SKM-1 (cell line): ENCODE measurements around the gene ACTR6.
"Not testable (repeated sequence)": the region's sequence is repeated elsewhere in the genome, so short reads cannot be mapped to it uniquely, and the experiment has no call there.

ENCODE experiments used
- DNase-seq: peaks from one replicate; lab custom pipeline; 2025; ENCODE audit not compliant: unreplicated experiment; lab: John Stamatoyannopoulos, UW

The ACTR6 gene

GRCh38 chr12:100219328-100220109, 18.9 kb downstream of the ACTR6 start:
- no peak for DNase-seq

DNA sequence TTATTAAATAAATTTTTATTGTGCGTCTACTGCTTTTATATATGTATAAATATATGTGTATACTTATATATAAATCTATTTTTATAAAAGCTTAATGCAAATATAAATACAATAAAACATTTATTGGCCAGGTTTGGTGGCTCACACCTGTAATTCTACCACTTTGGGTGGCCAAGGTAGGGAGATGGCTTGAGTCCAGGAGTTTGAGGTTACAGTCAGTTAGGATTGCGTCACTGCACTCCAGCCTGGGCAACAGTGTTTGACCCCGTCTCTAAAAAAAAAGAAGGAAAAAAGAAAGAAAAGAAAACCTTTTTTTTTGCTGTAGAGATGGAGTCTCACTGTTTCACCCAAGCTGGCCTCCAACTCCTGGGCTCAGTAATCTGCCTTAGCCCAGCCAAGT, 20.9 kb downstream of the ACTR6 start:
- no peak for DNase-seq

DNA sequence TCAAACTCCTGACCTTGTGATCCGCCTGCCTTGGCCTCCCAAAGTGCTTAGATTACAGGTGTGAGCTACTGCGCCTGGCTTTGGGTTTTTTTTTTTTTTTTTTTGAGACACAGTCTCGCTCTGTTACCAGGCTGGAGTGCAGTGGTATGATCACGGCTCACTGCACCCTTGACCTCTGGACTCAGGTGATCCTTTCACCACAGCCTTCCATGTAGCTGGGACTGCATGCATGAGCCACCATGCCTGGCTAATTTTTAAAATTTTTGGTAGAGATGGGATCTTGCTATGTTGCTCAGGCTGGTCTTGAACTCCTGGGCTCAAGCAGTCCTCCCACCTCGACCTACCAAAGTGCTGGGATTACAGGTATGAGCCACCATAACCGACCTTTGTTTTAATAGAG, 21.6 kb downstream of the ACTR6 start:
- DNase-seq = not testable (repeated sequence)

- no peak for DNase-seq
Observed at GRCh38 chr12:100225491-100225890, 24.9 kb downstream of the ACTR6 start.

DNA sequence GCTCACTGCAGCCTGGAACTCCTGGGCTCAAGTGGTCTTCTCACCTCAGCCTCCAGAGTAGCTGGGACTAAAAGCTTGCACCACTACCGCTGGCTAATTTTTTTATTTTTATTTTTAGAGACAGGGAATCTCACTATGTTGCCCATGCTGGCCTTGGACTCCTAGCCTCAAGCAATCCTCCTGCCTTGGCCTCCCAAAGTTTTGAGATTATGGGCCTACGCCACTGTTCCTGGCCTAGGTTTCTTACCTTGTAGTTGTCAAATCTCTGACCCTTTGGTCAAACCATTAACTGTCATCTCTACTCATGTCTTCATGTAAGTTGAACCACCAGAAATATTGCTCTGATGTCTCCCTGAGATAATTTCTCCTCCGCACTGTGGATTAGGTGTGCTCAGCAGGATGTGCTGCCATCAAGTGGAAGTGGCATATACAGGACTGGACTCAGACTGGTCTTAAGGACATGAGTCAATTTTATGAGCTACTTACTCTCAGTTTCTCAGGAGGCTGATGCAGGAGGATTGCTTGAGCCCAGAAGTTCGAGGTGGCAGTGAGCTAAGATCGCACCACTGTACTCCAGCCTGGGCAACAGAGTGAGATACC, 28.5 kb downstream of the ACTR6 start:
- DNase-seq = no peak

DNA sequence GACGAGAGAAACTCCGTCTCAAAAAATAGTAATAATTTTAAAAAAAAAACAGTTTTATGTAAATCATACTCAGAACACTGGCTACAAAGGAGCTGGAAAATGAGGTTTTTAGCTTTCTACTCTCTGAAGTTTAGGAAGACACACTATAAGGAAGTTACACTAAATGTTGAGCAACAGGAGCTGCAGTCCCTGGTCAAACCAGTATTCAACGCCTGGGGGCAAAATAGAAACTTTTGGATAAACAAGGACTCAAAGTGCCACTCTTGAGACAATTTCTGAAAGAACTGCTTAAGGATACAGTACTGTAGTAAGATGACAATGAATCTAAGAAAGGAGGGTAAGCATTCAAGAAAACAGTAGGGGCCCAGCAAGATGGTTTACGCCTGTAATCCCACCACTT, 29.3 kb downstream of the ACTR6 start:
- peak; percentile 8 for DNase-seq

GRCh38 chr12:100231873-100232272, 31.3 kb downstream of the ACTR6 start:
- not testable (repeated sequence) for DNase-seq

- DNase-seq = no peak
Observed at GRCh38 chr12:100234166-100234565, 33.6 kb downstream of the ACTR6 start.

DNA sequence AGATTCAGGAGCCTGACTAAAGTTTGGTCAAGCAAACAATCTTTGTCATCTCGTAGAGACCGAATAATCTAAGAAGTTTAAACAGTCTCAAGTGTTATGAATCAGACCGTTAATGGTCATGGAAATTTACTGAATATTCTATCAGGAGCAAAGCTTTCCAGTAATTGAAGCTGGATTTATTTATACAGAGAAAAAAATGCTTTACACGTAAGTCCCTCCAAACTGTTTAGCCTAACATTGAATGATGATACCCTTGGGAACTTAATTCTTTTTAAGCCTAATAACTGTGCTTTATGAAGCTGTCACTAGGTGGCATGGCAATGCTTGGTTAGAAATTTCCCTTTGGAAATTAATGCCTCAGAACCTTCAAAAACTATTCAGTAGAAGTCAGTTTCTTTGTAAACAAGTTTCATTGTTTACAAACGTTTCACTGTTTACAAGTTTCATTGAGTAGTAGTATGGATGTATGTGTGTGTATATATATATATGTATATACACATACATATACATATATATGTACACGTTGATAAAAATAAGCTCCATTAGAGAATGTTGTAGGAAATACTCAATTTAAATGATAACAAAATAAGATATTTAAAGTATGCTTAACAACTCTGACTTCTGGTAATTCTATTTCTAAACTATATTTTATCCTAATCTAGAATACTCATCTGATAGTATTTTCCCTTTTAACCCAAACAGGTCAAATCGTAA, 34.1 kb downstream of the ACTR6 start:
- no peak for DNase-seq

DNA sequence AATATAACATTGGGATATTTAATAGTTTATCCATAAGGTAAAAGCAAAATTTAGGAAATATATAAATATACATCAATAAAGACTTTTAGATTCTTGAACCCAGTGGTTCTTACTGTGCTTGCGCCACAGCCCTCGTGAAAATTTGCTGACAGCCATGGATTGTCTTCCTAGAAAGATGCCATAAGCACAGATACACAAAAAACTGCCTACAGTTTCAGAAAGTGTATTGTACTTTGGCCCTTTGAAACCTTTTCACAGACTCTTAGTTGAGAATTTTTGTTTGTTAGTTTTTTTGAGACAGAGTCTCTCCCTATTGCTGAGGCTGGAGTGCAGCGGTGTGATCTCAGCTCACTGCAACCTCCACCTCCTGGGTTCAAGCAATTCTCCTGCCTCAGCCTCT, 38.2 kb downstream of the ACTR6 start:
- DNase-seq = no peak

DNA sequence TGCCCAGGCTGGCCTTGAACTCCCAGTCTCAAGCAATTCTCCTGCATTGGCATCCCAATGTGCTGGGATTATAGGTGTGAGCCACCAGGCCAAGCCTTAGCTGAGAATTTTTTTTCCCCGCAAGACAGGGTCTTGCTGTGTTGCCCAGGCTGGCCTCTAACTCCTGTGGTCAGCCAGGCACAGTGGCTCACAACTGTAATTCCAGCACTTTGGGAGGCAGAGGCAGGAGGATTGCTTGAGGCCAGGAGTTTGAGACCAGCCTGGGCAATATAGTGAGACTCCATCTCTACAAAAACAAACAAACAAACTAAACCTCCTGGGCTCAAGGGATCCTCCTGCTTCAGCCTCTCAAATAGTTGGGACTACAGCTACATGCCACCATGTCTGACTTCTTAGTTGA, 39.0 kb downstream of the ACTR6 start:
- DNase-seq = no peak

GRCh38 chr12:100243137-100243536, 42.5 kb downstream of the ACTR6 start:
- no peak for DNase-seq

GRCh38 chr12:100247765-100248164, 47.1 kb downstream of the ACTR6 start:
- DNase-seq = no peak

DNA sequence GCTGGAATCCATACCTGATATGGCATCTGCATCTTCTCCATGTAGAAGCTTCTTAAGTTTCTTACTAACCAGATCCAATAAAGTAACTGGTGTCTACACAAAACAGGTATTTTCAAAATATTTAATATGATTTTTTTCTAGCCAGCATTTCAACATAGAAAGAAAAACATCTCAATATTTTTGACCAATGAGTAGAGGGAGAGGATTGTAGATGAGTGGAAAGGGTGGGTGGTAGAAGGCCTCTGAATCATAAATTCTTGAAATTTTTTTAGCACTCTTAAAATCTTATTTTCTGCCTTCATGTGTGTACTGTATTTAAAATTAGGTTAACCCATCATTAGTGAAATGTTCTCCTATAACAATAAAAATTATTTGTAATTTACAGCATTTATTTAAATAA, 48.3 kb downstream of the ACTR6 start:
- DNase-seq = no peak

GRCh38 chr12:100249941-100250340, 49.3 kb downstream of the ACTR6 start:
- no peak for DNase-seq

DNA sequence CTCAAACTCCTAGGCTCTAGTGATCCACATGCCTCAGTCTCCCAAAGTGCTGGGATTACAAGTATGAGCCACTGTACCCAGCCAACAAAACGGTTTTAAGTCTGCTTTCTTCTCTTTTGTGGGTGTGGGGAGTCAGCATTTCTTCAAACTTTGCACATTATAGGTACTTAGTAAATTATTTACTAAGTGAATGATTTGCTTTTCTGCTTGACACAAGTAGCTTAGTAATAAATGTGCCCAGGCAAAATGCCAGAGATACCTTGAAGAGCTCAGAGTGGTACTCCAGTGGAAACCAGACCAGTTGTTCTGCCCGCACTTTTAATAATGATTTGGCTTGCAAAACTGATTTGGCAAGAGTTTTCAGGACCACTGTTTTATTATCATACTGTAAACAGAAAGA, 51.3 kb downstream of the ACTR6 start:
- no peak for DNase-seq

GRCh38 chr12:100253437-100253836, 52.8 kb downstream of the ACTR6 start:
- no peak for DNase-seq

- no peak for DNase-seq
Observed at GRCh38 chr12:100254876-100255275, 54.3 kb downstream of the ACTR6 start.

DNA sequence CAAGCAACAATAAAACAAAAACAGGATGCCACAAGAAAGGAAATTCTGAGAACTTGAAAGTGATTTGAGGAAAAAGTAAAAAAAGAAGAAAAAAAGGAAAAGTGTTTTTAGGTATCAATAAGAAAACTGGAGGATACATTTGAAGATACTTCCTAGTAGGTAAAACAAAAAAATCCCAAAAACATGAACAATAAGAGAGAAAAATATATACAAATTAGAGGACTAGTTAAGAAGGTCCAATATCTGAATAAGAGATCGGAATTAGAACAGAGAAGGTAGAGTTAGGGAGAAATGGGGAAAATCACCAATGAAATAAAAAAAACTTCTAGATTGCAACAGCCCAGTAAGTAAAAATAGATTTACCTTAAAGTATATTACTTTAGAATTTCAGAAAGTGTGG, 57.5 kb downstream of the ACTR6 start:
- DNase-seq = no peak

DNA sequence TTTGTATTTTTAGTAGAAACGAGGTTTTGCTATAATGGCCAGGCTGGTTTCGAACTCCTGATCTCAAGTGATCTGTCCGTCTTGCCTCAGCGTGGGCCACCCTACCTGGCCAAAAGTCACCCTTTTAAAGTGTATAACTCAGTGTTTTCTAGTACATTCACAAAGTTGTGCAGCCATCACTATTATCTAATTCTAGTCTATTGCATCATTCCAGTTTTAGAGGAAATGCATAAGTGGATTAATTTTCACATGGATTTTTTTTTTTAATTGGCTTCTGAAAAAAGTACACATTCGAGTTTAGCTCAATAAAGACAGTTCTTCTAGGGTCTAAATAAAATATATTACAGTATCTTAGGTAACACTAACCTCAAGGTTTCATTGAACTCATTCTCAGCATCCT, 62.5 kb downstream of the ACTR6 start:
- no peak for DNase-seq

DNA sequence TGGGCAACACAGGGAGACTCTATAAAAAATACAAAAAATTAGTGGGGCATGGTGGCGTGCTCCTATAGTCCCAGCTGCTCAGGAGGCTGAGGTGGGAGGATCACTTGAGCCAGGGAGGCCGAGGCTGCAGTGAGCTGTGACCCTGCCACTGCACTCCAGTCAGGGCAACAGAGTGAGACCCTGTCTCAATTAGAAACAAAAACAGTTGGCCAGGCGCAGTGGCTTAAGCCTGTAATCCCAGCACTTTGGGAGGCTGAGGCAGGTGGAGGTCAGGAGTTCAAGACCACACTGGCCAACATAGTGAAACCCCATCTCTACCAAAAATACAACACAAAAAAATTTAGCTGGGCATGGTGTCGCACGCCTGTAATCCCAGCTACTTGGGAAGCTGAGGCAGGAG, 64.5 kb downstream of the ACTR6 start:
- not testable (repeated sequence) for DNase-seq
